ENCODE data around the gene SH2B3.

Gene SH2B3

DNA sequence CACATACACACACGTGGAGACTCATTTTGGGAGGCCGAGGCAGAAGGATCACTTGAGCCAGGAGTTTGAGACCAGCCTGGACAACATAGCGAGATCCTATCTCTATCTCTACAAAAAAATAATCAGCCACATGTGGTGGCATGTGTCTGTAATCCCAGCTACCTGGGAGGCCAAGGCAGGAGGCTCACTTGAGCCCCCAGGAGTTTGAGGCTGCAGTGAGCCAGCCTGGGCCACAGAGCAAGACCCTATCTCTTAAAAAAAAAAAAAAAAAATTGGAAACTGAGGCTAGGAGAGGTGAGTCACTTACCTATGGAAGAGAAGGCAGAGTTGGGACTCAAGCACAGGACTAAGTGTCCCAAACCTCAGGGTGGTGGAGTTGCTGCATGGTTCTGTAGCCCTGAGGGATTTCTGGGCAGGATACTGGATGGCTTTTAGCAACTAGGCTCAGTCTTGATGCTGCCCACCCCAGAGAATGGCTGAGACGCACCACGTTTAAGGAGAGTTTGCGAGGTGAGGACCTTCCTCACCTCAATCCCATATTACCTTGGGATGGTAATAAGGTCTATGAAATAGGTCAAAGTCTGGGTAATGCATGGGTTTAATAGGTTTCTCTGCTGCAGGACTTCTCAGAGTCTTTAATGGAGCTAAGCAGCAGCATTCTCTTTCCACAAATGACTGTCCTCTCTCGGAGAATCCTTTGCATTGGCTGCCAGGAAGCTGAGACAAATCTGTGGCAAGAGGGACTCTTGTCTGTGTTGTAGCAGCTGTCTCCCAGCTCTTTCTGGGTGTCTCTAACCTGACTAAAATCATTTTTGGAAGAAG is 35.6 kb downstream of the SH2B3 start:
- no peak for DNase-seq (ENCODE audit: low read depth, low spot score)
- ChIA-PET POLR2A (no interaction called here), CTCF (interaction anchor here (1.8 to 33.6 kb wide), 3 partner anchors 12 to 39 kb away, joined by 5 to 899 read pairs (median 158); partner anchors contain the start of gene SH2B3)
- TF ChIP-seq, protein P1, sequence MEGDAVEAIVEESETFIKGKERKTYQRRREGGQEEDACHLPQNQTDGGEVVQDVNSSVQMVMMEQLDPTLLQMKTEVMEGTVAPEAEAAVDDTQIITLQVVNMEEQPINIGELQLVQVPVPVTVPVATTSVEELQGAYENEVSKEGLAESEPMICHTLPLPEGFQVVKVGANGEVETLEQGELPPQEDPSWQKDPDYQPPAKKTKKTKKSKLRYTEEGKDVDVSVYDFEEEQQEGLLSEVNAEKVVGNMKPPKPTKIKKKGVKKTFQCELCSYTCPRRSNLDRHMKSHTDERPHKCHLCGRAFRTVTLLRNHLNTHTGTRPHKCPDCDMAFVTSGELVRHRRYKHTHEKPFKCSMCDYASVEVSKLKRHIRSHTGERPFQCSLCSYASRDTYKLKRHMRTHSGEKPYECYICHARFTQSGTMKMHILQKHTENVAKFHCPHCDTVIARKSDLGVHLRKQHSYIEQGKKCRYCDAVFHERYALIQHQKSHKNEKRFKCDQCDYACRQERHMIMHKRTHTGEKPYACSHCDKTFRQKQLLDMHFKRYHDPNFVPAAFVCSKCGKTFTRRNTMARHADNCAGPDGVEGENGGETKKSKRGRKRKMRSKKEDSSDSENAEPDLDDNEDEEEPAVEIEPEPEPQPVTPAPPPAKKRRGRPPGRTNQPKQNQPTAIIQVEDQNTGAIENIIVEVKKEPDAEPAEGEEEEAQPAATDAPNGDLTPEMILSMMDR (IDR thresholded peaks at IDR 0.05; ENCODE audit: insufficient read depth, low read length, missing control alignments), result no peak
- H3K4me3 ChIP-seq (ENCODE audit: low read depth, low read length), result no peak overlapping the region

DNA sequence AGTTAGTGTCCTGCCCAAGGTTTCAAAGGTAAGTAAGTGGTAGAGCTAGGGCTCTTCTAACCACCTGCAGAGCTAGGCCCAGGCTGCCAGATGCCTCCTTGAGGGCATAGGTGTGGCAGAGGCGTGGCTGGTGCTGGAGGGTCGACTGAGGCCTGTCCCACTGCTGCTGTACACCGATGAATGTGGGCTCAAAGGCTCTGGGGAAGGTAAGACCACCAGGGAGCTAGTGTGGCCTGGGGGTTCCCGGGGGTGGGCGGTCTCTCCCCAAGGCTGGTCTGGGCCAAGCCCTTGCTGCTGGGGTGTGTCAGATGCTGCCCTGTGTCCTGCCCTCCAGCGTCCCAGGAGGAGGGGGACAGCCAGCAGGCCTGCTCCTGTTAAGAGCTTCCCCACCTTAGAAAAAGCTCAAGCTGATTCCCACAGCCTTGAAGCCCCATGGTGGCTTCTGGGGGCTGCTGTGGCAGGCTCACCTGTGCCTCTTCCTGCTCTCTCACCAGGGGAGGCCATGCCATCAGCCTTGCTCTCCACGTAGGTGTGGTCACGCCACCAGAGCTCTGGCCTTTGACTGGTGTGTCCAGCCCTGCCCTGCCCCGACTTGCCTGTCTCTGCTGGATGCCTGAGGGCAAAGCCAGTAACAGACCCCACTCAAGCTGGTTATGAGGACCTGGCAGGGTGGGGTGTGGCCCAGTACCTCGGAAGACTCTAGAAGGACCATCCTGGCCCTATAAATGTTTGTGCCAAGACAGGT is 36.8 kb downstream of the SH2B3 start:
- TF ChIP-seq, protein P1 (IDR thresholded peaks at IDR 0.05; ENCODE audit: insufficient read depth, low read length, missing control alignments), result no peak
- no peak overlapping the region for H3K4me3 ChIP-seq (ENCODE audit: low read depth, low read length)
- ChIA-PET CTCF (interaction anchor here (1.0 to 33.6 kb wide), 7 partner anchors 8 to 40 kb away, joined by 3 to 899 read pairs (median 5); partner anchors contain the start of gene SH2B3), POLR2A (no interaction called here)
- DNase-seq (ENCODE audit: low read depth, low spot score), result no peak

DNA sequence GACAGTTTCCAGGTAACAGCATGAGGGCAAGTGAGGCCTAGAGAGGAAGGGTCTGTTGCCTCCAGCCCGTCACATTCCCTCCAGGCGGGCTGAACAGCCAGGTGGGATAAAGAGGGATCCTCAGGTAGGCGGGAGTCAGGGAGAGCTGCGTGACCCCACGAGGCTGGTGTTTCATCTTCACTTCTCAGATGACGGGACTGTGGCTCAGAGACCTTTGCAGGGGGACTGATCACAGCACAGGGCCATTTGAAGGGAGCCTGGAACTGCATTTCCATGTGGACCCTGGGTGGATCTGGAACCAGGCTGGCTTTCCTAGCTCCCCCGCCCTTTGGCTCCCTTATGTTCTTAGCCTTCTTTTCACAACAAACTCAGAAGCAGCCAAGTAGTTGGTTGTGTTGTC is 37.4 kb downstream of the SH2B3 start:
- ChIA-PET CTCF (interaction anchor here (1.0 to 33.6 kb wide), 7 partner anchors 8 to 41 kb away, joined by 3 to 899 read pairs (median 5); partner anchors contain the start of gene SH2B3), POLR2A (no interaction called here)
- no peak overlapping the region for H3K4me3 ChIP-seq (ENCODE audit: low read depth, low read length)
- TF ChIP-seq, protein P1 (IDR thresholded peaks at IDR 0.05; ENCODE audit: insufficient read depth, low read length, missing control alignments), result no peak
- DNase-seq (ENCODE audit: low read depth, low spot score), result no peak

DNA sequence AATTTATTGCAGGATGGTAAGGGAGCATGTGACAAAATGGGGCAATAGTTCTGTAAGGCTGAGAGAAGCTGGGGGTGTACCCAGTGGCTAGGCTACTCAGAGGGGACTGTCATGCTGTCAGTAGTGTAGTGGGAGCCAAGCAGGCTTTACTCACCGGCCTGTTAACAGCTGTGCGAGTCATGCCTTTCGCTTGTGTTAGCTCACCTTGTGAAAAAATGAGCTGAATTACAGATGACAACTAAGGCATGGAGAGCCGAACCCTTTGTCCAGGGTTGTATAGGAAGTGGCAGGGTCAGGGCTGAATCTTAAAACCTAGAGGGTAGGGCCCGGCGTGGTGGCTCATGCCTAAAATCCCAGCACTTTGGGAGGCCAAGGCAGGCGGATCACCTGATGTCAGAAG is 37.9 kb downstream of the SH2B3 start:
- no peak overlapping the region for H3K4me3 ChIP-seq (ENCODE audit: low read depth, low read length)
- ChIA-PET POLR2A (no interaction called here), CTCF (interaction anchor here (1.0 to 33.6 kb wide), 6 partner anchors 9 to 42 kb away, joined by 3 to 899 read pairs (median 12); partner anchors contain the start of gene SH2B3)
- no peak for DNase-seq (ENCODE audit: low read depth, low spot score)
- TF ChIP-seq, protein P1 (IDR thresholded peaks at IDR 0.05; ENCODE audit: insufficient read depth, low read length, missing control alignments), result no peak

DNA sequence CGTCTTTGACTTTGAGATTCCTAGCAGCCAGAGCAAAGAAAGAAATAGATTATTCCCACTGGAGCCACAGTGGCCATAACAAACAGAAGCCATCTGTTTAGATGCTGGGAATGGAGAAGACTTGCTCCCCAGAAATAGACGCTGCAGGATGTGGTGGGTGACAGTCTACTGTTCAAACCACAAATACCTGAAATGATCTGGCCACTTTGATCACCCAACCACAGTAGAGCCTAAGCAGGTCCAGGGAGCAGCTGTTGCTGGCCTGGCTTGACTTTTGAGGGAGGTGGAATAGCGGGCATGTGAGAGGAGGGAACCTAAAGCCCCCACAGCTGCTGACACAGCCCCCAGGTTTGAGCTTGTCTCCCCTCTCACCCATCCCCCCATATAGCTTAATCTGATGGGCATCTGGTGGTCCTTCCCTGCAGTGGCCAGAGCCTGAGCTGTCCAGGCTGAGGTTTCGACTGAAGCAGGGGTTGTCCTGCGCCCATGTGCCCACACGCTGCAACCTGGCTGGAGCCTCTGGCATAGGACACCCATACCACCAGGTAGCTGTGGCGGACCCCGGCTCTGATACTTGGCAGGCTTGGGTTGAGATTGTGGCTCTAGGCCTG is 38.7 kb downstream of the SH2B3 start:
- CTCF ChIA-PET, result interaction anchor here (1.8 to 33.6 kb wide), 4 partner anchors 8 to 42 kb away, joined by 5 to 899 read pairs (median 88); partner anchors contain the start of gene SH2B3
- TF ChIP-seq, protein P1 (IDR thresholded peaks at IDR 0.05; ENCODE audit: insufficient read depth, low read length, missing control alignments), result no peak
- POLR2A ChIA-PET, result no interaction called here
- H3K4me3 ChIP-seq (ENCODE audit: low read depth, low read length), result no peak overlapping the region
- no peak for DNase-seq (ENCODE audit: low read depth, low spot score)

Measured in AG04449 (cell line).